Keratinocyte (primary cell): ENCODE measurements around the gene ADPRH.

Experiments
- CTCF ChIP-seq, 3 experiments: IDR thresholded peaks in 1 of 3; conservative IDR thresholded peaks in 1 of 3; optimal IDR thresholded peaks in 1 of 3; 2 replicates in 2 of 3; 3 replicates in 1 of 3; pipeline versions ENCODE3 to v1.5.1; 2011; ENCODE audit warnings: low read length in 3 of 3, mild to moderate bottlenecking in 3 of 3, moderate library complexity in 2 of 3, control low read depth in 1 of 3, inconsistent platforms in 1 of 3; ENCODE audit not compliant: insufficient read depth in 2 of 3; ENCODE audit errors: extremely low read depth in 1 of 3
- EZH2 ChIP-seq: IDR thresholded peaks from one replicate; pipeline ENCODE4 v1.6.1; 2012; ENCODE audit warnings: inconsistent platforms, mild to moderate bottlenecking, low read length, moderate library complexity

DNA sequence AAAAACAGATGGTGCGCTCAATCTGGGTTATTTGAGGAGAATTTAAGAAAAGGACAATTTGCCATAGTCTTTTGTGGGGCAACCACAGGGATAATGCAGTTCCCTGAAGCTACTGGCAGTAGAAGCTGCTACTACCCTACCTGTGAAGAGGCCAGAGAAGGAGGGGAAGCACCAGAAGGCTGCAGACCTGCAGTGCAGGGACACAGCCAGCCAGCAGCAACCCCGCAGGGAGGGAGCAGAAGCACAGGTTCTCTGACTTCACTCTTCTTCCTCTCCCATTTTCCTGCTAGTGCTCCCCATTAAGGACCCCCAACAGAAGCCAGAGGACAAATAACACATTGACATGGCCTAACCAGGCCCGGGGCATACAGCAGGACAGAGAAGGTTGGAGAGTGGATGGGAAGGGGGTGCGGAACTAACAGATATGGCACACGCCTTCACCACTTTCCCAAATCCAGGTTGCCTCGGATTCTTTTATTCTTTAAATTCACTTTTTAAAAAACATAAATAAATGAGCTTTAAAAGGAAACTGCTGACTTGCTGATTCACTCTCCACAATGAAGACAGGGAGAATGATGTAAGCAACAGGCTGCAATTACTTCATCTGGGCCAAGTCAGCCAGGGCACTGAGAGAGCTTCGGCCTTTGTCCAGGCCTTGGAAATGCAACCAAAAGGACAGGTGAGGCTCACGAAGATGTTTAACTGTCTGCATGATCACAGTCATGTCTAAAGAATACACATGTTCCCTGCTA, 51.0 kb downstream of the ADPRH start:
- TF ChIP-seq CTCF (optimal IDR thresholded peaks at IDR 0.05 in 1 of 3, IDR thresholded peaks at IDR 0.05 in 1 of 3, conservative IDR thresholded peaks at IDR 0.05 in 1 of 3; ENCODE audit: extremely low read depth in 1 of 3, insufficient read depth in 2 of 3, low read length in 3 of 3) = no peak
- TF ChIP-seq EZH2 = no peak
